Muscle layer of duodenum (tissue), 2 donors: ENCODE data around the gene ACTN3.

ENCODE experiments used
- H3K27ac ChIP-seq: one replicate; pipeline ENCODE4 v1.7.0; 2013; ENCODE audit warnings: mild to moderate bottlenecking, low read length
- H3K27me3 ChIP-seq: one replicate; pipeline ENCODE4 v1.7.0; 2013; ENCODE audit warnings: low read depth, mild to moderate bottlenecking, control low read depth, low read length
- H3K36me3 ChIP-seq, 2 donors: one replicate each; pipeline ENCODE4 v1.7.0; 2013; ENCODE audit warnings: low read length in 2 of 2, control low read depth in 1 of 2, mild to moderate bottlenecking in 1 of 2; ENCODE audit not compliant: insufficient read depth in 2 of 2, control insufficient read depth in 1 of 2
- H3K4me1 ChIP-seq, 2 donors: one replicate each; pipeline ENCODE4 v1.7.0; 2013; ENCODE audit warnings: low read length in 2 of 2, mild to moderate bottlenecking in 2 of 2, control low read depth in 1 of 2, moderate library complexity in 1 of 2; ENCODE audit not compliant: insufficient read depth in 2 of 2, control insufficient read depth in 1 of 2
- H3K4me3 ChIP-seq, 2 donors: one replicate each; pipeline ENCODE4 v1.7.0; 2013; ENCODE audit warnings: low read length in 2 of 2, low read depth in 1 of 2, mild to moderate bottlenecking in 1 of 2
- H3K9me3 ChIP-seq, 2 donors: one replicate each; pipeline ENCODE4 v1.7.0; 2013; ENCODE audit warnings: low read length in 2 of 2, control low read depth in 1 of 2, mild to moderate bottlenecking in 1 of 2; ENCODE audit not compliant: control insufficient read depth in 1 of 2
- donor health status: healthy.

Gene ACTN3

DNA sequence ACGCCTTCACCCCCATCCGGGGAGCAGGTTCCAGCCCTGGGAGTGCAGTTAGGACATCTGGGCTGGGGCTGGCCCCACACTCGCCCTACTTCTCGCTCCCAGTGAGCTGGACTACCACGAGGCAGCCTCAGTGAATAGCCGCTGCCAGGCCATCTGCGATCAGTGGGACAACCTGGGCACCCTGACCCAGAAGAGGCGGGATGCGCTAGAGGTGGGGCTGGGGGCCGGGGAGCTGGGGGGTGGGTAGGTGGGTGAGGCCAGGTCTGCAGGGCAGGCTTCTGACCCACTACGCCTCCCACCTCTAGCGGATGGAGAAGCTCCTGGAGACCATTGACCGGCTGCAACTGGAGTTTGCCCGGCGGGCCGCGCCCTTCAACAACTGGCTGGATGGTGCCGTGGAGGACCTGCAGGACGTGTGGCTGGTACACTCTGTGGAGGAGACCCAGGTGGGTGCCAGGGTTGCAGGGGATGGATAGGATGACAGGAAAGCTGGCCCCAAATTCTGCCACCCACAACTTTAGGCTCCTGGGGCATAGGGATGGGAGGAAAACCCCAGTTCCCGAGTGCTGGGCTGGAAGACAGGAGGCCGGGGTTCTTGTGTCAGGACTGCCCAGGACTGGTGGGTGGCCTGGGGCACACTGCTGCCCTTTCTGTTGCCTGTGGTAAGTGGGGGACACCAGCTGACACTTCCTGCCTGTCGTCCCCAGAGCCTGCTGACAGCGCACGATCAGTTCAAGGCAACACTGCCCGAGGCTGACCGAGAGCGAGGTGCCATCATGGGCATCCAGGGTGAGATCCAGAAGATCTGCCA, 13.4 kb downstream of the ACTN3 start:
- Histone ChIP-seq H3K36me3 (peaks cover 4 to 17% of the 10 kb centered on the region in 2 donors), H3K9me3 (no peaks in the 10 kb centered on the region), H3K27me3 (no peaks in the 10 kb centered on the region), H3K27ac (no peak overlapping the region), H3K4me1 (peaks cover 0 to 9% of the 10 kb centered on the region in 2 donors), H3K4me3 (no peak overlapping the region)

DNA sequence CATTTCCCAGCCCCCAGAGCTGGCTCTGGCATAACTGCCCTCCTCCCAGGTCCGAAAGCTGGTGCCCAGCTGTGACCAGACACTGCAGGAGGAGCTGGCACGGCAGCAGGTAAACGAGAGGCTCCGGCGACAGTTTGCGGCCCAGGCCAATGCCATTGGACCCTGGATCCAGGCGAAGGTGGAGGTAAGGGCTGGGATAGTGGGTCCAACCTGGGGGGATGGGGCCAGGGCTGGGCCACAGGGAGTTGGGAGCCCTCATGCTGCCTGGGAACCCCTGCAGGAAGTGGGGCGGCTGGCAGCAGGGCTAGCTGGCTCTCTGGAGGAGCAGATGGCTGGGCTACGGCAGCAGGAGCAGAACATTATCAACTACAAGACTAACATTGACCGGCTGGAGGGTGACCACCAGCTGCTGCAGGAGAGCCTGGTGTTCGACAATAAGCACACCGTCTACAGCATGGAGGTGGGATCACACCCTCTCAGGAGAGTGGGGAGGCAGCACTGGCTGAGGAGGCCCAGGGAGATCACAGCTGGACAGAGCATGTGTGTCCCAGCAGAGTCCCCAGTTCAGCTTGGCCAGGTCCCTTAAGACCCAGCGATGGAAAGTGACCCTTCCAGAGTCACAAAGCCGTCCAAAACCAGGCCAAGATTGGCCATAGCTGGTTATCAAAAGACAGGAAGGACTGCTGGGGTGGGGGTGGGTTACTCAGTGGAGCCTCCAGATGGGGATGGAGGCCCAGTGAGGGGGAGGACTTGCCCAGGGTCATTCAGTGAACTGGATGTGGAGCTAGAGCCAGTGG, 14.7 kb downstream of the ACTN3 start:
- Histone ChIP-seq H3K27ac (no peak overlapping the region), H3K36me3 (peaks cover 4 to 27% of the 10 kb centered on the region in 2 donors)

DNA sequence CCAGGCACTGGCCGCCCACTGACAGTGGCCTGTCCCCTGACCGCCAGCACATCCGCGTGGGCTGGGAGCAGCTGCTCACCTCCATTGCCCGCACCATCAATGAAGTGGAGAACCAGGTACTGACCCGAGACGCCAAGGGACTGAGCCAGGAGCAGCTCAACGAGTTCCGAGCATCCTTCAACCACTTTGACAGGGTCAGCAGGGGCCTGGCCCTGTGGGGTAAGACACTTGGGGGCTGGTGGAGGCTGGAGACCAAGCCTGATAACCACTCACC, 15.2 kb downstream of the ACTN3 start:
- H3K9me3 ChIP-seq: no peaks in the 10 kb centered on the region
- H3K36me3 ChIP-seq: peaks cover 4 to 27% of the 10 kb centered on the region in 2 donors
- H3K27me3 ChIP-seq: no peaks in the 10 kb centered on the region
- H3K4me1 ChIP-seq: peaks cover 0 to 9% of the 10 kb centered on the region in 2 donors
- no peak overlapping the region for H3K27ac ChIP-seq
- H3K4me3 ChIP-seq: no peak overlapping the region

More for the DNA sequence above, 14.7 kb downstream of the ACTN3 start:
- no peaks in the 10 kb centered on the region for H3K9me3 ChIP-seq
- no peak overlapping the region for H3K4me3 ChIP-seq
- H3K27me3 ChIP-seq: no peaks in the 10 kb centered on the region
- H3K4me1 ChIP-seq: peaks cover 0 to 9% of the 10 kb centered on the region in 2 donors

DNA sequence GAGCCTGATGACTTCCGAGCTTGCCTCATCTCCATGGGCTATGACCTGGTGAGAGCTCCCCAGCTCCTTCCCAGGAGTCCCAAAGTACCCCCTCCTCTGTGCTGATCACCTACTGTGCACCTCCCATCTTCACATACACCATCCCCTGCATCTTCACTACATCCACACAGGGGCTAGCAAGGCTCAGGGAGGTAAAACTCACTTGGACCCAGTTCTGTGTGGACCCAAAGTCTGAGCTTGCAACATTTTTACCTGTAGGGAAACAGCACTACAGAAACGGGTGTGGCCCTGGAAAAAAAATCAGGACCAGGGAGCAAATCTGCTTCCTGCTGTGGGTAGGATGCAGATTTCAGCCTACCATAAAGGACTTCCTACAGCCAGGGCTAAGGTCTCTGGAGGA, 15.6 kb downstream of the ACTN3 start:
- Histone ChIP-seq H3K27me3 (no peaks in the 10 kb centered on the region), H3K27ac (no peak overlapping the region), H3K36me3 (peaks cover 4 to 27% of the 10 kb centered on the region in 2 donors), H3K4me3 (no peak overlapping the region), H3K4me1 (peaks cover 0 to 9% of the 10 kb centered on the region in 2 donors), H3K9me3 (no peaks in the 10 kb centered on the region)

DNA sequence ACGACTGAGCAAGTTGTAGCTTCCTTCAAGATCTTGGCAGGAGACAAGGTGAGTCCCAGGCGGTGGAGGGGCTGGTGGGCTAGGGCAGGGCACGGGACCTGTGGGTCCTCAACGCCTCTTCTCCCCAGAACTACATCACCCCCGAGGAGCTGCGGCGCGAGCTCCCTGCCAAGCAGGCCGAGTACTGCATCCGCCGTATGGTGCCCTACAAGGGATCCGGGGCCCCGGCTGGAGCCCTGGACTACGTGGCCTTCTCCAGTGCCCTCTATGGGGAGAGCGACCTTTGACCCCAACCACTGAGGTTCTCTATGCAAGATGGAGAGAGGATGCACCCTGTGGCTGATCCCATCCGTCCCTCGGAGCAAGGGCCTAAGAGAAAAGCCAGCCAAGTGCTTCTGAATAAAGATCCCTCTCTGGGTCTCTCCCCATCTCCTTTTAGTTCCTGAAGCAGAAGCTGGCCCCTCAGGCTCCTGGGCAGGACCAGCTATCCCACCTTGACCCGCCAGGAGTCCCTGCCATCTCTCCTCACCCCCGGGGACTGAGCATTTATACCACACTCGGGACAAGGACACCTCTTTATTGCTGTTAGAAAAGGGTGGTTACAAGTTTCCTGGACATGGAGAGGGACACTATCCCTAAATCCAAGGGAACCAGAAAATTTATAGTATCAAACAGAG, 16.3 kb downstream of the ACTN3 start:
- Histone ChIP-seq H3K27me3 (no peaks in the 10 kb centered on the region), H3K27ac (no peak overlapping the region), H3K9me3 (no peaks in the 10 kb centered on the region), H3K4me1 (peaks cover 0 to 14% of the 10 kb centered on the region in 2 donors), H3K4me3 (no peak overlapping the region), H3K36me3 (peaks cover 4 to 27% of the 10 kb centered on the region in 2 donors)

DNA sequence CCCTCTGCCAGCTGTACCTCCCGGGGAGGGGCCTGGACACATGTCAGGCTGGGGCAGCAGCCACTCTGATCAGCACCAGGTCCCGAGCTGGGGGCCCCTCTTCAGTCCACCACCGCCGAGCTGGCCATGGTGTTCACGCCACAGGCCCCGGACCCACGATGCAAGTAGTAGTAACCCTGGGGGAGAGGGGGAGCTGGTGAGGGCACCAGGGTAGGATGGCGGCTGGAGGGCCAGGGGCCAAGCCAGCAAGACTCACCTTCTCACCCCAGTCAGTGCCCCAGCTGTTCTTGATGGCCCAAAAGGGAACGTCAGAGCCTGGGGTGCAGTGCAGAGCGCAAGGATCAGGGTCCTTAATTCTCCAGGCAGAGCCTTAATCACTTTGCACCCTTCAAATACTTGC, 17.1 kb downstream of the ACTN3 start:
- Histone ChIP-seq H3K4me3 (no peak overlapping the region), H3K27ac (no peak overlapping the region), H3K4me1 (peaks cover 0 to 12% of the 10 kb centered on the region in 2 donors), H3K9me3 (no peaks in the 10 kb centered on the region), H3K36me3 (peaks cover 4 to 27% of the 10 kb centered on the region in 2 donors), H3K27me3 (no peaks in the 10 kb centered on the region)

DNA sequence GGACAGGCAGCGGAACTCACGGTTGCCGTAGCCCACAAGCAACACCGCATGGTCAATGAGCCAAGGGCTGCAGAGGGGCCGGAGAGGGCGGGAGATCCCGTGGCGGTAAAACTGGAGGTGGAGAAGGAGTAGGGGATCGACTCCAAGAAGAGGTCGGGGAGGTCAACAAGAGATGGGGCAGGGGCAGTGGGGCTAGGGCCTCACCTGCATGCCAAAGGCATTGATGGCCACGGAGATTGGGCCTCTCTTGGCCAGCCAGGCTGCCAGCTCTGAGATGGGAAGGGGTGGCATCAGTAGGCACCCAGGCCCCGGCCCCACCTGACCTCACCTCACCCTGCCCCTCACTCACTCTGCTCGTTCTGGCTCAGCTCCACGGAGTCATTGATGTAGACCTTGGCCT, 17.8 kb downstream of the ACTN3 start:
- peaks cover 0 to 6% of the 10 kb centered on the region in 2 donors for H3K4me1 ChIP-seq
- H3K27me3 ChIP-seq: no peaks in the 10 kb centered on the region
- no peaks in the 10 kb centered on the region for H3K9me3 ChIP-seq
- H3K4me3 ChIP-seq: no peak overlapping the region
- peaks cover 4 to 27% of the 10 kb centered on the region in 2 donors for H3K36me3 ChIP-seq
- no peak overlapping the region for H3K27ac ChIP-seq

DNA sequence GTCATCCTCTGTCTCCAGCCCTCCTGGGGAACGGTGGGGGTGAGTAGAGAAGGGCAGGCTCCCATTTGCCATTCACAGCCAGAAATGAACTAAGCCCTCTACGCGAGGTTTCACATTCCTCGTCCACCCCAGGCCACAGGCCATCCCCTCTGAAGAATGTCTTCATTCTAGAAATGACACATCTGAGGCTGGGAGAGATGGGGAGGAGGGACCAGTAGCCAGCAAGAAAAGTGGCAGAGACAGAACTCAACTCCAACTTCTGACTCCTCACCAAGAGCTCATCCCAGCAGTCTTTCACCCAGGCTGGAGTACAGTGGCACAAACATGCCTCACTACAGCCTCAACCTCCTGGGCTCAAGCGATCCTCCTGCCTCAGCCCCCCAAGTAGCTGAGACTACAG, 18.3 kb downstream of the ACTN3 start:
- Histone ChIP-seq H3K9me3 (no peaks in the 10 kb centered on the region), H3K27me3 (no peaks in the 10 kb centered on the region), H3K36me3 (peaks cover 4 to 27% of the 10 kb centered on the region in 2 donors), H3K27ac (no peak overlapping the region), H3K4me1 (peaks cover 0 to 6% of the 10 kb centered on the region in 2 donors), H3K4me3 (no peak overlapping the region)

DNA sequence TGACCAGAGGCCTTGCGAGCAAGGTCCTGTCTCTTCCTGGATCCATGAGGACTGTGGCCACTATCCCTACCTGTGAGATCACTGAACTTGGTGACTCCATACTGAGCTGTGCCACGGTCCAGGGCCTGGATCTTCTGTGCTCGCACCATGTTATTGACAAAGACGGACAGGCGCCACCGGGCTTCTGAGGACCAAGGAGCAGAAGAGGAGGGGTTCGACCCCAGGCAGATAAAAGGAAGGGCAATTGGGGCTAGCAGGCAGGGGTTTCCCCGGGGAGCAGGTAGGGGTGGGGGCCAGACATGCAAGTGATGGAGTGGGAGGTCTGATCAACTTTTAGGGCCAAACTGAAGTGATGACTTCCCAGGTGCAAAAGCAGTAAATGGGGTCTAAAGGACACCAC, 19.5 kb downstream of the ACTN3 start:
- Histone ChIP-seq H3K36me3 (peaks cover 4 to 27% of the 10 kb centered on the region in 2 donors), H3K27ac (no peak overlapping the region), H3K9me3 (no peaks in the 10 kb centered on the region), H3K4me1 (peaks cover 0 to 6% of the 10 kb centered on the region in 2 donors), H3K4me3 (no peak overlapping the region), H3K27me3 (no peaks in the 10 kb centered on the region)

DNA sequence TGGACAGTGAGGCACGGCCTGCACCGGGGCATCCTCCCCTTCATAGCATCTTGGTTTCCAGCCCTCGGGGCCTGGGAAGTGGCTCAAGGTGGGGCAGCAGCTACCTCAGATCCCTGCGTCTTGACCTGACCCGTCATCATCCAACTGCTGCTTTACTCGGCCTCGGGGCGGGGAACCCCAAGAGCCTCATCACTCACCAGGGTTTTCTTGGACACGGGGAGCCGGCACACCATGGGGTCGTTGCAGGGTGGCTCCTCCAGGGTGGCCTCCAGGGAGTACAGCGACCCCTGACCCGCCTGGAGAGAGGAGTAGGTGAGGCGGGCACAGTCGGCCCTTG, 21.1 kb downstream of the ACTN3 start:
- H3K36me3 ChIP-seq: peaks cover 0 to 27% of the 10 kb centered on the region in 2 donors
- H3K9me3 ChIP-seq: no peaks in the 10 kb centered on the region
- H3K27me3 ChIP-seq: no peaks in the 10 kb centered on the region
- peaks cover 0 to 6% of the 10 kb centered on the region in 2 donors for H3K4me1 ChIP-seq
- H3K27ac ChIP-seq: no peak overlapping the region
- H3K4me3 ChIP-seq: peak overlapping the region in 1 of 2 donors; percentile 75
